Suprapubic skin (tissue), 4 donors: ENCODE measurements around the gene SMYD4. TPM values are rescaled to one million over a fixed set of nuclear protein-coding genes. Genes with fewer than 3 reads are reported as not detected.

ENCODE experiments used
- total RNA-seq, 4 donors: library from RNA; depleted of rRNA; stranded (reverse); fragments of >200 nt; gene quantifications; one replicate each; pipeline ENCODE4 v1.1.0, GENCODE V29; 2016

Gene SMYD4
- total RNA-seq, 4 donors from 2014 or later, result 6.4 to 31.7 (median 14.3) TPM

Other genes starting within 250 kb of the SMYD4 start
- gene SLC43A2, start 201.1 kb downstream of the SMYD4 start, total RNA-seq, result 10 to 100 TPM in 2 of 4 donors, 1 to 10 TPM in 2; 4.8 to 11.8 (median 10.6) TPM
- gene SCARF1, start 184.2 kb downstream of the SMYD4 start, total RNA-seq, result 10 to 100 TPM in 1 of 4 donors, 1 to 10 TPM in 3; 1.8 to 12.4 (median 4.6) TPM
- 10 to 100 TPM; 11.9 to 26.0 (median 20.1) TPM for gene RILP, start 180.0 kb downstream of the SMYD4 start, total RNA-seq
- gene PRPF8, start 145.0 kb downstream of the SMYD4 start, total RNA-seq, result 100 to 1,000 TPM; 186 to 341 (median 220) TPM
- 1 to 10 TPM; 2.2 to 4.6 (median 2.9) TPM for gene TLCD2, start 119.5 kb downstream of the SMYD4 start, total RNA-seq
- 10 to 100 TPM; 40.0 to 61.7 (median 51.3) TPM for gene WDR81, start 105.2 kb downstream of the SMYD4 start, total RNA-seq
- gene SERPINF2, start 87.0 kb downstream of the SMYD4 start, total RNA-seq, result 1 to 10 TPM; 3.9 to 7.4 (median 5.9) TPM
- gene SERPINF1, start 67.8 kb downstream of the SMYD4 start, total RNA-seq, result 100 to 1,000 TPM; 146 to 256 (median 194) TPM
- 10 to 100 TPM; 27.6 to 58.2 (median 36.7) TPM for gene RPA1, start 103 bp upstream of the SMYD4 start, total RNA-seq
- 10 to 100 TPM; 16.4 to 24.8 (median 21.6) TPM for gene RTN4RL1, start 195.4 kb upstream of the SMYD4 start, total RNA-seq
- gene DPH1, start 200.3 kb upstream of the SMYD4 start, total RNA-seq, result 100 to 1,000 TPM in 1 of 4 donors, 10 to 100 TPM in 3; 58.7 to 115 (median 66.3) TPM
- gene OVCA2, start 212.1 kb upstream of the SMYD4 start, total RNA-seq, result 10 to 100 TPM; 36.6 to 51.5 (median 42.7) TPM
- 1 to 10 TPM; 2.7 to 9.5 (median 4.9) TPM for gene HIC1, start 225.2 kb upstream of the SMYD4 start, total RNA-seq